Diencephalon (tissue), 1 donor: Measurements from ENCODE around the gene CYSRT1. TPM values are rescaled to one million over a fixed set of nuclear protein-coding genes. Genes with fewer than 3 reads are reported as not detected.

Experiments
- total RNA-seq: library from RNA; depleted of rRNA; stranded (reverse); fragments of >200 nt; gene quantifications from one replicate; pipeline ENCODE4 v1.2.3, GENCODE V29; 2014

Gene CYSRT1, protein sequence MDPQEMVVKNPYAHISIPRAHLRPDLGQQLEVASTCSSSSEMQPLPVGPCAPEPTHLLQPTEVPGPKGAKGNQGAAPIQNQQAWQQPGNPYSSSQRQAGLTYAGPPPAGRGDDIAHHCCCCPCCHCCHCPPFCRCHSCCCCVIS
- 0.92 TPM for total RNA-seq

GRCh38 chr9:137224830-137225694, at the start of gene CYSRT1:
TSS of gene CYSRT1 (plus strand) at chr9:137225174. CDS start at chr9:137225622, 448 bp downstream.

GRCh38 chr9:137188490-137189296, 36.3 kb upstream of the CYSRT1 start, which contains the start of the genes ANAPC2 and SSNA1:
TSS of gene ANAPC2 (minus strand) at chr9:137188560. CDS start at chr9:137188532, 28 bp downstream.
TSS of gene SSNA1 (plus strand) at chr9:137188676. CDS start at chr9:137188727, 51 bp downstream.

GRCh38 chr9:137200311-137201204, 24.4 kb upstream of the CYSRT1 start, which contains the start of gene TPRN:
TSS of gene TPRN (minus strand) at chr9:137200741. CDS start at chr9:137200711, 30 bp downstream.

DNA sequence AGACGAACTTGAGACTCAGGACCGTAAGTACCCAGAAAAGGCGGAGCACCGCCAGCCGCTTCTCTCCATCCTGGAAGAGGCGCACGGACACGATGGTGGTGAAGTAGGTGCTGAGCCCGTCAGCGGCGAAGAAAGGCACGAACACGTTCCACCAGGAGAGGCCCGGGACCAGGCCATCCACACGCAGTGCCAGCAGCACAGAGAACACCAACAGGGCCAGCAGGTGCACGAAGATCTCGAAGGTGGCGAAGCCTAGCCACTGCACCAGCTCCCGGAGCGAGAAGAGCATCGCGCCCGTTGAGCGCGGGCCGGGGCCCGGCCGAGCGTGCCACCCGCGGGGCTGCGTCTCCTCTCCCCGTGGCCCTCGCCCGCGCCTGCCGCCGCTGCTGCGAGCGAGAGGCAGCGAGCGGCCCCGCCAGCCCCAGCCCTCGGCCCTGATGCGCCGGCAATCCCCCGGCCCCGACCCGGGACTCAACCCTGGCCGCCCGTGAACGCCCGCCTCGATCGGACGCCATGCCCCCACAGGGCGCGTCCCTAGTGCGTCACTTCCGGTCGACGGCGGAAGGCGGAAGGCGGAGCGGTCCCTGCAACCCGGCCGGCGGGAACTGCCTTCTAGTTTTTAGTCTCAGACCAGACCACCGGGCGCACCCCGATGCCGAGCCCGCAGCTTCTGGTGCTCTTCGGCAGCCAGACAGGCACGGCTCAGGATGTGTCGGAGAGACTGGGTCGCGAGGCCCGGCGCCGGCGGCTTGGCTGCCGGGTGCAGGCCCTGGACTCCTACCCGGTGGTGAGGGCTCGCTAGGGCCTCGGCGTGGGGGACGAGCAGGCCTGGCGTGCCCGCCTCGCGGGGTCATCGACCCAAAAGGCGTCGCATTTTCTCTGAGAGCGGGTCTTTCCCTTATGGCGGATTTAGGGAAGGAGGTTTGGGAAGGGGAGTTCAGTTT, 19.6 kb upstream of the CYSRT1 start, which contains the start of the genes NDOR1 and TMEM203:
Gene NDOR1, plus strand, starts transcription at position 575 of the 944 bp plus-strand sequence. Its CDS starts 78 bp downstream, at position 653.
Gene TMEM203, minus strand, starts transcription at position 523 of the 944 bp plus-strand sequence. Its CDS starts 234 bp downstream, at position 289.

DNA sequence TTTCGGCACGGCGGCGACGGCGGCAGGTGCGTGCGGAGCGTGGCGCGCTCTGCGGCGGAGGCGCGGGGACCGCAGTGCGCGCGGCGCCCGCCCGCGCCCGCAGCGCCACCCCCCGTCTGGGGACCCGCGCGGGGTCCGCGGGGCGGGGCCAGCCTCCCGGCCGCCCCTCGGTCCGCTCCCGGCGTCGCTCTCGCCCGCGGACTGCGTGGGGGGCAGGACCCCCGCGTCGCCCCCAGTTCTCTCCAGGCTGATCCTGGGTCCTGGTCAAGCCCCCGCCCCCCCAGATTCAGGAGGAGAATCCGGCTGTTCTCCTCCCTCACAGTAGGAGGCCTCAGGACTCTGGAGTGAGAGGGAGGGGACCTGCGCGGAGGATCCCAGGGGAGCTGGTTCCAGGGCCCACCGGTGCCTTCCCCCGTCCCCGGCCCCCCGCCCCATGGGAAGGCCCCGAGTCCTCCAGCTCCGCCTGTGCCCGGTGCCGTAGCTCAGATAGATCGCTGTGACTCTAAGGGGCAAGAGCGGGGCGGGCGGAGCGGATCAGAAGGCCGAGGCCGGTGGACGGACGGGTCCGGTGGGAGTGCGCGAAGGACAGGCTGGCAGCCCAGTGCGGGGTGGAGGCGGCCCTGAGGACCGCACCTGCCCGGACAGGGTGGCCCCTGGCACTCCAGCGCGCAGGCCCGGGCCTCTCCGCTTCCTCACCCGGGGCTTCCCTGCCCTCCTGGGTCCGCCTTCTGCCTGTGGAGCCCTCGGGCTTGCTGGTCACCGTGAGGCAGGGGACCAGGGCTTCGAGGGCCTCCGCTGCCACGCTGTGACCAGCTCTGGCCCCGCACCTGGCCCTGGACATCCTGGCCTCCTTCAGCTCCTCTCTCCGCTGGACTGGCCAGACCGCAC, 2.5 kb upstream of the CYSRT1 start, which contains the start of gene RNF208:
Gene RNF208, minus strand, starts transcription at position 51 of the 888 bp plus-strand sequence. CDS start 1,028 bp downstream, outside the sequence.

GRCh38 chr9:137227054-137227852, 2.3 kb downstream of the CYSRT1 start, which contains the start of gene RNF224:
TSS of gene RNF224 (plus strand) at chr9:137227502. CDS start at chr9:137228336, 834 bp downstream.

GRCh38 chr9:137230705-137231371, 5.9 kb downstream of the CYSRT1 start, which contains the start of gene SLC34A3:
TSS of gene SLC34A3 (plus strand) at chr9:137230901. CDS start at chr9:137231703, 802 bp downstream.

GRCh38 chr9:137240841-137241489, 16.0 kb downstream of the CYSRT1 start, which contains the start of gene TUBB4B:
TSS of gene TUBB4B (plus strand) at chr9:137241287. CDS start at chr9:137241361, 74 bp downstream.

GRCh38 chr9:137251194-137251461, 26.2 kb downstream of the CYSRT1 start, which contains the start of gene STPG3:
TSS of gene STPG3 (plus strand) at chr9:137251286. CDS start at chr9:137251287, 1 bp downstream.

DNA sequence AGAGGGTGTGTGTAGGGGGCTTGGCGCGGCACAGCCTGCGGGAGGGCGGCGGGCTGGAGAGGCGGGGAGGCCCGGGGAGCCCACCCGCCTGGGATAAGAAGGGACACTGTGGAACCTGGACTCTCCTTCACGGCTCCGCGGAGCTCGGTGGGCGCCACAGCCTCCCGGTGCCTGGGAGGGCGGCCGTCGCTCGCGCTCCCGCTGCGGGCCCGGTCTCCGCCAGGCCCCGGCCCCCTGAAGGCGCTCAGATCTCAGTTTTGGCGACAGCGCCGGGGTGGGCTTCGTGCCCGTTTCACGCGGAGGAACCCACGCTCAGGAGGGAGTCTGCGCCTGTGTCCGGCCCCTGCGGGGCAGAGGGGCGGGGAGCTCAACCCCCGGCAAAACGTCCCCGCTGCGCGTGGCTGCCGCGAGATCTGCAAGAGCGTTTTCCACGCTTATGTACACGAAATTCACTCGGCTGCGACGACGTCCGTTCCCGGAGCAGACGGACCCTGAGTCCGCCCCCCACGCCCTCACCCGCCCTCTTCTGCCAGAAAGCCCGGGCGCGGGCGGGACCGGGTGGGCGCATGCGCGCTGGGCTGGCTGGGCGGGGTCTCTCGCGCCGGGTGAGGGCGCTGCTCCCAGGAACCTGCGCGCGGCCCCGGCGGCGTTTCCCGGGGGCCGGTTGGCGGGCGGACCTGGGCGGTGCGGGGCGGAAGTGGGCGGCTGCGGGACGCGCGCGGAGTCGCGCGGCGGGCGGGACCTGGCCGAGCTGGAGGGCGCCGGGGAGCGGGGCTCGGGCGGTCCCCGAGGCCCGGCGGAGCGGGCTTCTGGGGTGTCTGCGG, 29.9 kb downstream of the CYSRT1 start, which contains the start of gene NELFB:
Gene NELFB, plus strand, starts transcription at position 704 of the 824 bp plus-strand sequence.

Other genes with a start within 250 kb of the CYSRT1 start
- 93.2 TPM for gene PTGDS, start 247.7 kb upstream of the CYSRT1 start, total RNA-seq
- 1.2 TPM for gene LCNL1, start 242.2 kb upstream of the CYSRT1 start, total RNA-seq
- gene PAXX, start 232.8 kb upstream of the CYSRT1 start, total RNA-seq: 14.1 TPM
- not detected for gene CLIC3, start 228.6 kb upstream of the CYSRT1 start, total RNA-seq
- 36.4 TPM for gene ABCA2, start 196.9 kb upstream of the CYSRT1 start, total RNA-seq
- not detected for gene FUT7, start 193.1 kb upstream of the CYSRT1 start, total RNA-seq
- gene NPDC1, start 179.0 kb upstream of the CYSRT1 start, total RNA-seq: 23.1 TPM
- gene ENTPD2, start 171.1 kb upstream of the CYSRT1 start, total RNA-seq: 3.2 TPM
- 4.2 TPM for gene SAPCD2, start 154.6 kb upstream of the CYSRT1 start, total RNA-seq
- gene UAP1L1, start 147.7 kb upstream of the CYSRT1 start, total RNA-seq: 0.69 TPM
- gene MAN1B1, start 138.2 kb upstream of the CYSRT1 start, total RNA-seq: 44.8 TPM
- 38.8 TPM for gene DPP7, start 110.4 kb upstream of the CYSRT1 start, total RNA-seq
- gene GRIN1, start 86.0 kb upstream of the CYSRT1 start, total RNA-seq: 69.0 TPM
- gene LRRC26, start 55.1 kb upstream of the CYSRT1 start, total RNA-seq: not detected
- not detected for gene TMEM210, start 53.1 kb upstream of the CYSRT1 start, total RNA-seq
- gene ANAPC2, start 36.6 kb upstream of the CYSRT1 start, total RNA-seq: 24.0 TPM
- gene SSNA1, start 36.5 kb upstream of the CYSRT1 start, total RNA-seq: 27.5 TPM
- 7.8 TPM for gene TPRN, start 24.4 kb upstream of the CYSRT1 start, total RNA-seq
- gene TMEM203, start 19.5 kb upstream of the CYSRT1 start, total RNA-seq: 38.8 TPM
- gene NDOR1, start 19.5 kb upstream of the CYSRT1 start, total RNA-seq: 3.9 TPM
- 1.8 TPM for gene RNF208, start 2.9 kb upstream of the CYSRT1 start, total RNA-seq
- gene RNF224, start 2.3 kb downstream of the CYSRT1 start, total RNA-seq: not detected
- not detected for gene SLC34A3, start 5.7 kb downstream of the CYSRT1 start, total RNA-seq
- 213 TPM for gene TUBB4B, start 16.1 kb downstream of the CYSRT1 start, total RNA-seq
- gene STPG3, start 26.1 kb downstream of the CYSRT1 start, total RNA-seq: not detected
- 38.8 TPM for gene NELFB, start 30.2 kb downstream of the CYSRT1 start, total RNA-seq
- 0.92 TPM for gene TOR4A, start 52.6 kb downstream of the CYSRT1 start, total RNA-seq
- gene NRARP, start 77.1 kb downstream of the CYSRT1 start, total RNA-seq: 5.8 TPM
- gene EXD3, start 198.0 kb downstream of the CYSRT1 start, total RNA-seq: 9.5 TPM
- 1.6 TPM for gene NOXA1, start 198.2 kb downstream of the CYSRT1 start, total RNA-seq
- gene ENTPD8, start 216.2 kb downstream of the CYSRT1 start, total RNA-seq: not detected
- 54.2 TPM for gene NSMF, start 234.2 kb downstream of the CYSRT1 start, total RNA-seq